HG03575 (cell line): ENCODE data around the gene COX20.
A peak's percentile ranks its signal among the peaks of the same experiment; 100 is the strongest.
"Not testable (repeated sequence)": the region's sequence is repeated elsewhere in the genome, so short reads cannot be mapped to it uniquely, and the experiment has no call there.

Experiments used
- ATAC-seq: cut with Tn5 transposase; IDR thresholded peaks from one replicate; pipeline ENCODE4 v1.9.1; 2021; ENCODE audit not compliant: unreplicated experiment, insufficient number of reproducible peaks, low FRiP score; ENCODE audit errors: extremely low read depth

The COX20 gene

DNA sequence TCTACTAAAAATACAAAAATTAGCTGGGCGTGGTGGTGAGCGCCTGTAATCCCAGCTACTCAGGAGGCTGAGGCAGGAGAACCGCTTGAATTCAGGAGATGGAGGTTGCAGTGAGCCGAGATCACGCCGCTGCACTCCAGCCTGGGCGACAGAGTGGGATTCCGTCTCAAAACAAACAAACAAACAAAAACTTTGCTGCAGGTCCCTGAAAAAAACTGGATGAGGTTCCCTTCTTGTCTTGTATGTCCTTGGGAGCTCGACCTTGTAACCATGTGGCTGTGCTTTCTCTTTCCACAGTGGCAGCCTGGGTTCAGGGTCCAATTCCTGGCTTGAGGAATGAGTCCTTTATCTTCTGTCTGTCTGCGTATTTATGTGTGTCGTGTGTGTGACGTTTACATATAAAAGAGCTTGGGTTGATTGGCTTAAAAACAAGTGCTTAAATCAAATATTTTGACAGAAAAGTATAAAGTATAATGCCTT, 18.0 kb upstream of the COX20 start:
- ATAC-seq, result no peak

DNA sequence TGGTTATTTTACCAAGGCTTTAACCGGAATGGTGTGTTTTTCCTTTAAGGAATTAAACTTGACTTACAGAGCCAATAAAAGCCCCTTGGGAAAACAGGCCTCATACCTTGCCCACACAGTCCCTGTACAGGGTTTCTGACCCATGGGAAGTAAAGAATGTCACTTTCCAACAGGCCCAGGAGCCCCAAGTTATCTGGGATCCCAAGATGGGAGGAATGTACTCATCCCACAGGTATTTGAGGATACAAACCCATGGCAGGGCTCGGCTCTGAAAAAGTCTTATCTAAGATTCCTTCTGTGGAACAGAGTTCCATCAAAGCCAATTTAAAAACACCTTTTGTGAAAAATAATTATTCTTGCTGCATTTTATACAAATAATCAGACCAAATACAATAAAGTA, 15.3 kb upstream of the COX20 start:
- ATAC-seq, result no peak

DNA sequence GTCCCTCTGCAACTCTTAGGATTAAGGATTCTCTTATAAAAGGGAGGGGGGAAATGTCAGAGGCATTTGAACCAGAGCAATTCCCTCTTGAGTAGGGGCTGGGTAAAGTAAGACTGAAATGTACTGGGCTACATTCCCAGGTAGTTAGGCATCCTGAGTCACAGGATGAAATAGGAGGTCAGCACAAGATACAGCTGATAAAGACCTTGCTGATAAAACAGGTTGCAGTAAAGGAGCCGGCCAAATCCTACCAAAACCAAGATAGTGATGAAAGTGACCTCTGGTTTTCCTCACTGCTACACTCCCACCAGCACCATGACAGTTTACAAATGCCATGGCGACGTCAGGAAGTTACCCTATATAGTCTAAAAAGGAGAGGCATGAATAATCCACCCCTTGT, 14.3 kb upstream of the COX20 start:
- no peak for ATAC-seq

DNA sequence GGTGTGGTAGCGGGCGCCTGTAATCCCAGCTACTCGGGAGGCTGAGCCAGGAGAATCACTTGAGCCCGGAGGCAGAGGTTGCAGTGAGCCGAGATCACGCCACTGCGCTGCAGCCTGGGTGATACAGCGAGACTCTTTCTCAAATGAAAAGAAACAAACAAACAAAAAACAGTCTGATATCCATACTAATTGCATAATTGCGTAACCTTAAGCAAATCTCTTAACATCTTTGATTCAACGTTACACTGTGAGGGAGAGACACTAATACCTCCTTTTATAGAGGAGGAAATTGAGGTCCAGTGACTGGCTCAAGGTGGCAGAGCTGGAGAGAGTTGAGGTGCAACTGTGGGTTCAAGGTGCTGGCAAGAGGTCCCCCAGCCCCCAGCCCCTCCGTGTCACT, 12.6 kb upstream of the COX20 start:
- ATAC-seq, result no peak

DNA sequence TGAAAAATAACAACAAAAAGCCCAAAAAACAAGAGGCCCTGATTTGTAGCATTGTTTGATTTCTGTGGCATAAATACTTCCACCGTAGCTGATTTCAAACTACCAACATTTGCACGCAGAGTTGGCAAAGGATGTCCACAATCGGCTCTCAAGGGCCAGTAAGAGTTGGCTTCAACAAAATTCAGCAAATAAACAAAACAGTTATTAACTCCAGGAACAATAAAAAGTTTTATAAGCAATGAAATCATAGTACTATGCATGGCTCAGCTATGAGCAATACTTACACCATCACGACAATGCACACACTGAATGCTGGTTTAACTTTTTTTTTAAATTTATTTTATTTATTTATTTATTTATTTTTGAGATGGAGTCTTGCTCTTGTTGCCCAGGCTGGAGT, 8.7 kb upstream of the COX20 start:
- no peak for ATAC-seq

DNA sequence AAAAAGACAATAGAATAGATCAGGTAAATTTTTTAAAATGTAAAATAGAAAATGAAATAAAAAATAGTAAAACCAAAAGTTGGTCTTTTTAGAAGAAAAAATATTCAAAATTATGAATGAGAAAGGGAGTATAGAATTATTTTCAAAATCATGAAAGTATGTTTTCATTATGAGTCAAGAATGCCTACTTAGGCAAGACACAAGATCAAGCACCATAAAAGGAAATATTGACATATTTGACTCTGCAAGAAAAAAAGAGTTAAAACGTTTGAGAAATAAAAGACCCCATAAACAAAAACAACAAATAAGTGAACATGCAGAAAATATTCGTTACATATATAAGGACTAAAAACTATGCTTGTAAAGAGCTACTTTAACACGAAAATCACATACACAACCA, 4.8 kb upstream of the COX20 start:
- ATAC-seq, result no peak

DNA sequence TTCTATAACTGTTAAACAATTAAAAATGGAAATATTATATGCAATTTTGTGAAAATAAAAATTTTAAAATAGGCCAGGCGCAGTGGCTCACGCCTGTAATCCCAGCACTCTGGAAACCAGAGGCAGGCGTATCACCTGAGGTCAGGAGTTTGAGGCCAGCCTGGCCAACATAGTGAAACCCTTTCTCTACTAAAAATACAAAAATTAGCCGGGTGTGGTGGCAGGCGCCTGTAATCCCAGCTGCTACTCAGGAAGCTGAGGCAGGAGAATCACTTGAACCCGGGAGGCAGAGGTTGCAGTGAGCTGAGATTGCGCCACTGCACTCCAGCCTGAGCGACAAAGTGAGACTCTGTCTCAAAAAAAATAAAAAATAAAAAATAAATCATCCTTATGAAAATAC, 2.2 kb upstream of the COX20 start:
- not testable (repeated sequence) for ATAC-seq

DNA sequence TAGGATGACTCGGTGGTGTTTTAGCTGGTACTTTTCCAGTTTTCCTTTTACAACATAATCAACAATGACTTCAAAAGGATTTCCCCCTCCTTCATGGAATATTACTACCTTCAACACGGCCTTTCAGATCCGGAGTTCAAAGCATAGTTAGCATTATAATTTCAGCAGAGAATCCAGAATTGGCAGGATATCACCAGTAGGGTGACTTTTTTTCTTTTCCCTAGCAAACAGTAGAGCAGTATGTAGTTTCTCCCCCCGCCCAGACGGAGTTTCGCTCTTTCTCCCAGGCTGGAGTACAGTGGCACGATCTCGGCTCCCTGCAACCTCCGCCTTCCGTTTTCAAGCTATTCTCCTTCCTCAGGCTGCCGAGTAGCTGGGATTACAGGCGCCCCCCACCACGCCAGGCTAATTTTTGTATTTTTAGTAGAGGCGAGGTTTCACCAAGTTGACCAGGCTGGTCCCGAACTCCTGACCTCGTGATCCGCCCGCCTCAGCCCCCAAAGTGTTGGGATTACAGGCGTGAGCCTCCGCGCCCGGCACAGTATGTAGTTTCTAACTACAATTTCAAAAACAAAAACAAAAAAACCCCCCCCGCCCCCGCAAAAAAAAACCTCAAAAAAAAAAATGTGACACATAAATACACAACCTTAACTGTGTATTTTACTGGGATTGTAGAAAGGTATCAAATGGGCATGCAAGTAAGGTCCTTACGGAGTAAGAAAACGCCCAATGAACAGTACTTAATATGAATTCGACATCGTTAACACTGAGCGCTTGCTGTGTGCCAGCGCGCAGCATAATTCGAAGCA, 1.5 kb upstream of the COX20 start:
- no peak for ATAC-seq

DNA sequence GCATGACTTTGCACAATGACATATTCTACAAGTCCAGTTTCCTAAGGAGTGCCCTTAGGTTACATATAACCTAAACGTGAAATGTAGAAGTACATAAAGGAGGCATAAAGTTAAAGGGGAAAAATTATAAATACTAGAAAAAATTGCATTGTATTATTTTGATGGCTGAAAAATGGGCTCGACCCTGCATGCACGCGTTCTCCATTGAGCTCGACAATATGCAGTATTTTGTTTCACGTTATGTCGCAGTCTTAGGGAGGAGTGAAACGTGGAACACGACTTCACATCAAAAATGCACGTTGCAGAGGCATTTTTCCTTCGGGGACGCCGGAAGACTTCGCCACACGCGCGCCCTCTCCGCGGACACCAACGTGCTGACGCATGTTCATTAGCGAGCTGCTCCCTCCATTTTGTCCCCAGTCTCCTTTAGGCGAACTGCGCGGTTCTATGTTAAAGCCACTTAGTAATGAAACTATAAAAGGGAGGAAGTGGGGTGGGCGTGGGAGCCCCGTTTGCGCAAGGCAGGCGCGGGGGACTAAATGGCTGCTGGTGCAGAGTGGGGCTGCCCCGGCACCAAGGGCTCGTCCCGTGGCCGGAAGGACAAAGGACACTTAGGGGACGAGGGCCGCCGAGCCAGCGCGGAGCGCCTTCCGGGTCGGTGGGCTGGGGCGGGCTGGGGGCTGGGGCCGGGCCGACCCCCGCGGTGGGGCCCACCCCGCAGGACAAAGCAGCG, 749 bp upstream of the COX20 start:
- ATAC-seq, result peak; percentile 24

DNA sequence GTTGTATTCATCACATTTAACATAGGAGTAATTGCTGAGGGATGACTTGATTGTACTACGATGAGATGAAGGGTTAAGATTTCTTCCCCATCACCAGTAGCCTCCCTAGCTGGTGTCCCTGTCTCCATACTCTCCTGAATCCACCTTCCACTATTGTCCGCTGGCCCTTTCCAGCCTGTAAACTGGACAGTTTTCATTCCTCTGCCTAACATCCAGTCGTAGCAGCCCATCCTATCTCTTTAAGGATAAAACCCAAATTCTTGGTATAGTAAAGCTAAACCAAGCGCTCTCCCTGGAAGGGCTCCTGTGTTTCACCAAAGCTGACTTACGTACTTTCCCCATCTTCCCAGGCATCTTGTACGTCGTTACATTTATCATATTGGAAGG, 670 bp downstream of the COX20 start:
- no peak for ATAC-seq

DNA sequence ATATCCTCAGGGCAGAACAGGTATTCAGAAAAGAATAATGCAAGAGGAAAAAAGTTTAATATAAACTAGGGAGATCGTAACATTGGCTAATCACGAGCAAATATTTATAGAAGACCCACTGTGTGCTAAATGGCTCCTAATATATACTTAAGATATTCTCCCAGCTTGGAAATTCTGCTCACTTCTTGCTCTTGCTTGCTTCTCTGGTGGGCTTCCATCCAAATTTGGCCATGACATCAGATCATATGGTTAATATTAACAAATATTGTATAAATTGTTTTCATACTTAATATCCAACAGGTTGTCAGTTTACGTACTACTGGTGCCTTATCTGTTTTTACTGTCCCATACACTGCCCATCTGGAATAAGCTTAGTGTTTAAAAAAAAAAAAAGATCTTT, 1.1 kb downstream of the COX20 start:
- no peak for ATAC-seq

DNA sequence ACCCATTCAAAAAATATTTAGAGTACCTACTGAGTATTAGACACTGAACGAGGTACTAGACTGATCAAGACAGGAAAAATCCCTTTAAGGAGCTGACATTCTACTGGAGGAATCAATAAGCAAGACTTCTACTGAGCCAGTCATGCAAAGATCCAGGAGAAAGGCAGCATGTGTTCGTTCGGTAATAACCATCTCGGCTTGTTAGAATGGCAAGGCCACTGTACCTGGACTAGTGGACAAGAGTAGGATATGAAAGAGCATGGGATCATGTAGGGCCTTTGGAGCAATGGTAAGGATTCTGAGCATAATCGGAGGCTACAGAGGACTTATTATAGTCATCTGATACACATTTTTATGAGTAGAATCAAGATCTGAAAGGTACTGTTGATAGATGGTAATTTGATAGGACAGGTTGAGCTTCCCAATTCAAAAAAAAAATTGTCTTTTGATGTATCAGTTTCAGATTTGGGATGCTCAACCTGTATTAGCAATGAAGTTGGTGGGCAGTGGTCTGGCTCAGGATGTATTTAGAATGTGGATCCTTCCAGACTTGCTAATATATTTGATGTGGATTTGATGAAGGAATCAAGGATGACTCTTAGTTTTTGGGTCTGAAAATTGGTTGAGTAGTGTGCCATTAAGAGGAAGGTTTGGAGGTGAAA, 2.3 kb downstream of the COX20 start:
- ATAC-seq, result no peak

DNA sequence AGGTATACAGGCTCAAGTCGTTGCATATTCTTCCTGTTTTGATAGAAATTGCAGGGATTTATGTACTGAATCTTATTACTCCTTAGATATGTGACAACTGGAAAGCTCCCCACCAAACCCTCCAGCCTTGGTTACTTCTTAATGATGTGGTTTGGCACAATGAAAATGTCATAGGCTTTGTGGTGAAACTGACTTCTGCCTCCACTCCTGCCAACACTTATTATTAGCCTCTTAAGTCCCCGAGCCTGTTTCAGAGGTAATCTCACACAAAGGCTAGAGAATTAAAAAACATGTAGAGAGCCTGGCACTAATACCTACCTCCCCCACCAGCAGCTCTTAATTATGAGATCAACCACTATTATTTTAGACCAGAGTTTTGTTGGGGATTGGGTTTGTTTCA, 4.2 kb downstream of the COX20 start:
- ATAC-seq, result no peak

DNA sequence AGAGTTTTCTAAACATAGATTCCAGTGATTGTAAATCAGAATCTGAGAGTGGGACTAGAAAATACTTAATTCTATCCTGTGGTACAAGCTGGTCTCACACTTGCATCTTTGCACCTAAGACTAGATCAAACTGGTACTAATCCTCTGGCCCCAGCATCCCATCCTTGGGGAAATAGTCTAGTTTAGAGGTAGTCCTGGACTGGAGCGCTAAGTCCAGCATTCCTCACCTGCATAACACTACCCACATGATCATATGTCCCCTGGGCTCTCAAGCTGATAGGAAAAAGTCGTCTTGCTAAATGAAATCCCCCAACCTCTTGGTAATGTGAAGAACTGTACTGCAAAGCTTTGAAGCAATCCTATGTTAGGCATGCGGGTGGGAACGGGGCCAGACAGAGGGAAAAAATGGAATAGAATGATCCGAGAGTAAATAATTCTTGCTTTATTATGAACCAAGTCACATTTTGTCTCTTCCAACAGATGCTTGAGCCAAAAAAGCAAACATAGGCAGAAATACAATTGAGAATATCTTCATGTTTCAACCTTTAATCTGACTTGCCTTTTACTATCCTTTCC, 4.8 kb downstream of the COX20 start:
- ATAC-seq, result no peak

DNA sequence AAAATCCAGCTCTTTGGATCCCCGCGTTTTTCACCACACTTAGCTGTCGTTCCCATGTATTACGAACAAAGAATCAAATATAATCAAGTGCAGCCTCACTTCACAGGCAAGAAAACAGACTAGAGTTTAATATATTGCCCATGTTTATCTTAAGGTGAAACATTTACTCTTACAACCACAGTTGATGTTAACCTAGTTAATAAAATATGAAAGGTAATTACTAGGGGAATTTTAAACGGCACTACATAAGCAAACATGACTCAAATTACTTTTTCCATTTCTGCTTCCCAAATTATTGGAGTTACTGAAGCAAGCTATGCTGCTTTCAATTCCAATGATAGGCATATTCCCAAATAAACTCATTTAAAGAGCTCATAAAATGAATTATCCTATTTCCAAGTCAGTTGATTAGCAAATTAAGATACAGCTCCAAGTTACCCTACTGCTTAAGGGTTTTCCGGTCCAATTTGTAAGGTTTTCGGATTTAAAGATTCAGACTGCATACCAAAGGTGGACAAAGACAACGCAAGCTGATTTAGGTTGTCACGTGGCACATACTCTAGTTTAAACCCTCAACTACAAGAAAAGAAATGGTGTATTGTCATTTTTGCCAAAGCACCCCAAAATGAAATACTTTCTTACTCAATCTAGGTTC, 5.9 kb downstream of the COX20 start:
- no peak for ATAC-seq

DNA sequence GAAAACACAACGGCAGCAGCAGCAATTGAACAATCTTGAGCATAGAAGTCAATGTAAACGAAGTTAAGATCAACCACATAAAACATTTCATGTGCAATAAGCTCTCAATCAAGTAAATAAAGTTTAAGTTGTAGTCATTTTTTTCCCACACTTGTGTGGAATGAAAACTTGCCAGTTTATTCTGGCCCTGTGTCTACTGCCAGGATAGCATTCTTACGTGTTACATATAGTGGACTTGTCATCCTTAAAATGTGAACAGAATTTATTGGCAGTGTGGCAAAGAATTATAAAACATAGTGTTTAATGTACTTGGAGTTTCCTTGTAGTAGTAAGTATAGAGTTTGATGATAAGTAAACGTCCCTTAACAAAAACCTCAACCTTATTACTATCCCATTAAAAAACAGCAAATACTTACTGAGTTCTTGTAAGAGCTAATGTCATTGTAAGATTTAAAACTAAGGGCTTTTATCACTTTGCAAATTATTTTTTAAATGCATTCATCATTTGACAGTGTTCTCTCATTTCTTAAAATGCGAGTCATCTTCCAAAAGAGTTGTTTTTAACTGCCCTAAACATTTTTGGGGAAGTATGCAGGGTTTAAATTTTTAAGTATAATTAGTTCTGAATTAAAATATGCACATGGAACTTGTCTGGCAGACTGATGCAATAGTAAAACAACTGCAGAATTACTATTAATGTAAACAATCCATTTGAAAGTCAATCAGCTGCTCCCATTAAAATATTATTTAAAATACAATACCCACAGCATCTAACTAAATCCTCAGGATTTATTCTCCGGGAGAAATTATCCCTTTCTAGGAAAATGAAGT, 7.9 kb downstream of the COX20 start:
- ATAC-seq, result no peak

DNA sequence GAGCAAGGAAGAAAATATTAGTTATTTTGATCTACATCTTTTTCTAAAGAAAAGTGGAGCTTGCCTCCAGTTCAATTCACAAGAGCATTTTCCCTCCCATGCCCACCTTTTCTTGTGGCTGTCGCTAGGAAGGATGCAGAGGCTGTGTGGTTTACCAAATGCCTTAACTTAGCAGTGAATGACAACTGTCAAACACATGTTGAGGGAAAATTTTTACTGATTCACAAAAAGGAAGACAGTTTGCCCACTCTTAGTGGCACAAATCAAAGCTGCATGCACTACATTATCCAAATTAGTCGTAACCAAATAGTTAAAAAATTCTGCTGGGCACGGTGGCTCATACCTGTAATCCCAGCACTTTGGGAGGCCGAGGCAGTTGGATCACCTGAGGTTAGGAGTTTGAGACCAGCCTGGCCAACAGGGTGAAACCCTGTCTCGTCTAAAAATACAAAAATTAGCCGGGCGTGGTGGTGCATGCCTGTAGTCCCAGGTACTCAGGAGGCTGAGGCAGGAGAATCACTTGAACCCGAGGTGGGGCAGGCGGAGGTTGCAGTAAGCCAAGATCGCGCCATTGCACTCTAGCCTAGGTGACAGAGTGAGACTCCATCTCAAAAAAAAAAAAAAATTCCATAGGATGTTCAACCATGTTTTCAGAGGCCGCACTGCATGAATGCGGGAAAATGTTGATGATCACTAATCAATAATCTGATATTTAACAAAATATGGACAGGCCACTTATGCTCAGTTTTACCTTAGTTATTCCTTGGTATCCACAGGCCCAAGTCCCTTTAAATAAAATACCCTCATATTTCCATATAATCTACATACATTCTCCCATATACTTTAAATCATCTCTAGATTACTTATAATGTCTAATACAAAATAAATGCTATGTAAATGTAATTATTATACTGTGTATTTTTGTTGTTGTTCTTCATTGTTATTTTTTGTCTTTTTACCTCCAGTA, 9.0 kb downstream of the COX20 start:
- ATAC-seq, result no peak
